C4-2B (cell line): ENCODE results near the gene DPH5.

Experiments used
- H3K27ac ChIP-seq: fragments of 450-650 bp; 2 replicates; pipeline ENCODE4 v1.5.1; 2017
- CTCF ChIP-seq: fragments of 450-650 bp; conservative IDR thresholded peaks from 2 replicates; pipeline ENCODE4 v1.5.1; 2017; ENCODE audit warnings: mild to moderate bottlenecking
- ZFX ChIP-seq: fragments of 450-650 bp; IDR thresholded peaks from 2 replicates; pipeline ENCODE4 v1.6.1; 2017

DPH5 gene

GRCh38 chr1:101004061-101004460, 21.5 kb downstream of the DPH5 start:
- TF ChIP-seq ZFX (no peak), CTCF (no peak)
- no peak overlapping the region for H3K27ac ChIP-seq

- H3K27ac ChIP-seq = no peak overlapping the region
- TF ChIP-seq CTCF (no peak), ZFX (no peak)
Measured at GRCh38 chr1:101003012-101003650, 22.5 kb downstream of the DPH5 start.

GRCh38 chr1:101002551-101002950, 23.0 kb downstream of the DPH5 start:
- TF ChIP-seq ZFX (no peak), CTCF (no peak)
- no peak overlapping the region for H3K27ac ChIP-seq

- TF ChIP-seq ZFX = no peak
- TF ChIP-seq CTCF = no peak
- no peak overlapping the region for H3K27ac ChIP-seq
Measured at GRCh38 chr1:101000131-101000873, 25.3 kb downstream of the DPH5 start.

- no peak overlapping the region for H3K27ac ChIP-seq
- TF ChIP-seq ZFX (no peak), CTCF (no peak)
Measured at GRCh38 chr1:100998426-100998825, 27.2 kb downstream of the DPH5 start.

- no peak for TF ChIP-seq ZFX
- no peak for TF ChIP-seq CTCF
- no peak overlapping the region for H3K27ac ChIP-seq
Measured at GRCh38 chr1:100995198-100995988, 30.2 kb downstream of the DPH5 start.
